Germinal center (tissue), 1 donor: ENCODE measurements around the gene FKBP2.

Experiments used
- DNase-seq: peaks from one replicate; pipeline ENCODE4 v3.0.0; 2012; ENCODE audit warnings: mixed read lengths, low spot score

FKBP2 gene

GRCh38 chr11:64264371-64264852, 23.5 kb downstream of the FKBP2 start:
- no peak for DNase-seq

- DNase-seq = no peak
These were observed 24.6 kb downstream of the FKBP2 start for GRCh38 chr11:64265176-64266160.

- no peak for DNase-seq
These were observed 25.4 kb downstream of the FKBP2 start for GRCh38 chr11:64266339-64266738.

GRCh38 chr11:64267207-64267945, 26.5 kb downstream of the FKBP2 start:
- DNase-seq = no peak

- no peak for DNase-seq
These were observed 27.4 kb downstream of the FKBP2 start for GRCh38 chr11:64268025-64268892.

- DNase-seq = no peak
These were observed 28.1 kb downstream of the FKBP2 start for GRCh38 chr11:64268893-64269539.

- DNase-seq = peak; percentile 86
These were observed 28.8 kb downstream of the FKBP2 start for GRCh38 chr11:64269540-64270220.

- no peak for DNase-seq
These were observed 34.3 kb downstream of the FKBP2 start for GRCh38 chr11:64275031-64275800.

- DNase-seq = no peak
These were observed 34.9 kb downstream of the FKBP2 start for GRCh38 chr11:64275841-64276240.

- no peak for DNase-seq
These were observed 35.9 kb downstream of the FKBP2 start for GRCh38 chr11:64276653-64277431.

GRCh38 chr11:64278576-64279190, 37.8 kb downstream of the FKBP2 start:
- no peak for DNase-seq

- no peak for DNase-seq
These were observed 41.3 kb downstream of the FKBP2 start for GRCh38 chr11:64281957-64282770.

GRCh38 chr11:64283092-64283491, 42.2 kb downstream of the FKBP2 start:
- DNase-seq = no peak

- DNase-seq = peak; percentile 98
These were observed 43.4 kb downstream of the FKBP2 start, which contains the start of gene BAD for GRCh38 chr11:64284048-64284961. Gene BAD, minus strand, starts transcription at chr11:64284665. Its CDS starts 297 bp downstream, at chr11:64284368.

GRCh38 chr11:64284962-64285884, 44.3 kb downstream of the FKBP2 start, which contains the start of gene GPR137:
Gene GPR137, plus strand, starts transcription at chr11:64285848. Its CDS starts 677 bp downstream, at chr11:64286525.
- peak; percentile 94 for DNase-seq
